Upper lobe of left lung (tissue), 6 donors: ENCODE results near the gene TFAP2A. TPM values are rescaled to one million over a fixed set of nuclear protein-coding genes. Genes with fewer than 3 reads are reported as not detected.
A peak's percentile ranks its signal among the peaks of the same experiment; 100 is the strongest.

ENCODE experiments used
- ATAC-seq, 2 donors: fragments of 200-7000 bp; cut with Tn5 transposase; one replicate each; pipeline ENCODE4 v1.9.1; 2022; ENCODE audit warnings: mild to moderate bottlenecking in 2 of 2, moderate library complexity in 2 of 2; ENCODE audit not compliant: low FRiP score in 2 of 2
- DNase-seq, 2 donors: peaks; one replicate each; pipeline ENCODE4 v3.0.0-alpha.2; 2019 to 2020
- H3K27ac ChIP-seq, 4 donors: fragments of 200-600 bp; sonication (generic); one replicate each; pipeline ENCODE4 v1.5.1; 2016 to 2019
- H3K27me3 ChIP-seq, 4 donors: fragments of 200-600 bp; sonication (generic); one replicate each; pipeline ENCODE4 v1.5.1; 2017 to 2019
- H3K36me3 ChIP-seq, 4 donors: fragments of 200-600 bp; sonication (generic); one replicate each; pipeline ENCODE4 v1.5.1; 2016 to 2019
- H3K4me1 ChIP-seq, 4 donors: fragments of 200-600 bp; sonication (generic); one replicate each; pipeline ENCODE4 v1.5.1; 2018 to 2019
- H3K4me3 ChIP-seq, 4 donors: fragments of 200-600 bp; sonication (generic); one replicate each; pipeline ENCODE4 v1.5.1; 2017 to 2019; ENCODE audit warnings: mild to moderate bottlenecking in 2 of 4, moderate library complexity in 1 of 4
- H3K9me3 ChIP-seq, 4 donors: fragments of 200-600 bp; sonication (generic); one replicate each; pipeline ENCODE4 v1.5.1; 2018 to 2019
- CTCF ChIP-seq, 6 experiments: fragments of 450-650 bp in 4 of 6; fragments of 200-600 bp in 2 of 6; sonication (generic) in 2 of 6; IDR thresholded peaks; one replicate each; pipeline ENCODE4 v1.5.1; 2016 to 2019; ENCODE audit warnings: antibody characterized with exemption in 6 of 6
- EP300 ChIP-seq, 4 donors: sonication (generic); formaldehyde crosslinking; IDR thresholded peaks; one replicate each; pipeline ENCODE4 v1.5.1; 2017; ENCODE audit warnings: antibody characterized with exemption in 4 of 4, control low read depth in 2 of 4
- POLR2A ChIP-seq, 4 donors: fragments of 450-650 bp; IDR thresholded peaks; one replicate each; pipeline ENCODE4 v1.5.1; 2016 to 2017; ENCODE audit warnings: antibody characterized with exemption in 4 of 4, mild to moderate bottlenecking in 2 of 4
- POLR2AphosphoS5 ChIP-seq, 2 donors: sonication (generic); formaldehyde crosslinking; IDR thresholded peaks; one replicate each; pipeline ENCODE4 v1.5.1; 2017; ENCODE audit warnings: antibody characterized with exemption in 2 of 2
- WGBS, 2 donors: methylation state at CpG; one replicate each; pipeline ENCODE4 v1.1.5; 2017 to 2018; 5-methylcytosine and 5-hydroxymethylcytosine counted together
- total RNA-seq, 6 donors: library from RNA; depleted of rRNA in 4 of 6; stranded (reverse); fragments of >200 nt in 4 of 6; gene quantifications; one replicate each; pipeline versions ENCODE4 v1.1.0 to v1.2.1, GENCODE V29; 2016 to 2021
- donor health status: DM: no; HTN: no; CAD: no; lungs with moderate emphysema.
- donor health status: DM: no; HTN: yes; CAD: no; lungs with severe emphysema.

TFAP2A gene
- total RNA-seq, 6 donors from 2014 or later, result 0.69 to 7.8 (median 1.1) TPM; not detected in 1

GRCh38 chr6:10448096-10448495, 33.2 kb upstream of the TFAP2A start:
- H3K4me1 ChIP-seq, result no peaks in the 10 kb centered on the region
- TF ChIP-seq POLR2AphosphoS5 (IDR thresholded peaks at IDR 0.05) (no peak), EP300 (IDR thresholded peaks at IDR 0.05) (no peak), POLR2A (IDR thresholded peaks at IDR 0.05) (no peak), CTCF (IDR thresholded peaks at IDR 0.05) (no peak)
- no peak overlapping the region for H3K4me3 ChIP-seq
- DNase-seq (no peak), ATAC-seq (no peak)
- H3K36me3 ChIP-seq, result no peaks in the 10 kb centered on the region
- WGBS, 2 donors, result 67 to 69% methylated on average over 1 of the region's 1 CpG
- no peak overlapping the region for H3K27ac ChIP-seq
- H3K27me3 ChIP-seq, result no peaks in the 10 kb centered on the region
- no peaks in the 10 kb centered on the region for H3K9me3 ChIP-seq

- H3K27ac ChIP-seq, result no peak overlapping the region
- DNase-seq (no peak), ATAC-seq (no peak)
- 100% methylated on average over 1 of the region's 1 CpG for WGBS, 2 donors
- no peaks in the 10 kb centered on the region for H3K27me3 ChIP-seq
- no peaks in the 10 kb centered on the region for H3K36me3 ChIP-seq
- TF ChIP-seq POLR2AphosphoS5 (IDR thresholded peaks at IDR 0.05) (no peak), CTCF (IDR thresholded peaks at IDR 0.05) (no peak), EP300 (IDR thresholded peaks at IDR 0.05) (no peak)
- H3K4me1 ChIP-seq, result no peaks in the 10 kb centered on the region
- H3K9me3 ChIP-seq, result no peaks in the 10 kb centered on the region
- H3K4me3 ChIP-seq, result no peak overlapping the region
Observed at GRCh38 chr6:10446548-10446947, 31.7 kb upstream of the TFAP2A start.

- H3K4me3 ChIP-seq, result no peak overlapping the region
- ATAC-seq (no peak), DNase-seq (no peak)
- H3K9me3 ChIP-seq, result no peaks in the 10 kb centered on the region
- H3K27ac ChIP-seq, result peak overlapping the region in 2 of 4 donors; percentile 24 to 53
- WGBS, 2 donors, result 67 to 79% methylated on average over 3 of the region's 3 CpGs
- H3K36me3 ChIP-seq, result no peaks in the 10 kb centered on the region
- TF ChIP-seq POLR2A (IDR thresholded peaks at IDR 0.05) (no peak), CTCF (IDR thresholded peaks at IDR 0.05) (no peak), EP300 (IDR thresholded peaks at IDR 0.05) (no peak), POLR2AphosphoS5 (IDR thresholded peaks at IDR 0.05) (no peak)
- no peaks in the 10 kb centered on the region for H3K4me1 ChIP-seq
- H3K27me3 ChIP-seq, result no peaks in the 10 kb centered on the region
Observed at GRCh38 chr6:10441655-10442009, 26.8 kb upstream of the TFAP2A start.

- no peaks in the 10 kb centered on the region for H3K4me1 ChIP-seq
- DNase-seq (peak in 1 of 2 donors; percentile 59), ATAC-seq (peak; percentile 88 to 93)
- 43 to 55% methylated on average over 6 to 7 of the region's 7 CpGs for WGBS, 2 donors
- no peaks in the 10 kb centered on the region for H3K9me3 ChIP-seq
- H3K4me3 ChIP-seq, result no peak overlapping the region
- H3K27ac ChIP-seq, result peak overlapping the region in 3 of 4 donors; percentile 46 to 56 (median 53)
- no peaks in the 10 kb centered on the region for H3K27me3 ChIP-seq
- TF ChIP-seq CTCF (IDR thresholded peaks at IDR 0.05) (no peak), POLR2AphosphoS5 (IDR thresholded peaks at IDR 0.05) (no peak), EP300 (IDR thresholded peaks at IDR 0.05) (peak in 1 of 4 donors; percentile 44), POLR2A (IDR thresholded peaks at IDR 0.05) (no peak)
- no peaks in the 10 kb centered on the region for H3K36me3 ChIP-seq
Observed at GRCh38 chr6:10441004-10441654, 26.3 kb upstream of the TFAP2A start.

- WGBS, 2 donors, result 83 to 89% methylated on average over 3 of the region's 3 CpGs
- DNase-seq (no peak), ATAC-seq (no peak)
- Histone ChIP-seq H3K27ac (no peak overlapping the region), H3K36me3 (no peaks in the 10 kb centered on the region), H3K9me3 (no peaks in the 10 kb centered on the region), H3K4me3 (no peak overlapping the region), H3K27me3 (no peaks in the 10 kb centered on the region), H3K4me1 (no peaks in the 10 kb centered on the region)
- no peak for TF ChIP-seq EP300 (IDR thresholded peaks at IDR 0.05)
- no peak for TF ChIP-seq POLR2AphosphoS5 (IDR thresholded peaks at IDR 0.05)
Observed at GRCh38 chr6:10437891-10438290, 23.0 kb upstream of the TFAP2A start.
